Mesendoderm (in vitro differentiated cells): Measurements from ENCODE around the gene CERS6.

Source experiments
- DNase-seq: peaks from one replicate; pipeline ENCODE4 v3.0.0; 2013
- H2AK5ac ChIP-seq: 2 replicates; pipeline ENCODE4 v1.6.1; 2013; ENCODE audit warnings: low read length, inconsistent platforms
- H2BK120ac ChIP-seq: 2 replicates; pipeline ENCODE4 v1.6.1; 2013; ENCODE audit warnings: low read depth, mild to moderate bottlenecking, low read length, moderate library complexity, mixed read lengths
- H2BK15ac ChIP-seq: replicated peaks from 2 replicates; pipeline ENCODE4 v1.6.1; 2013; ENCODE audit warnings: low read depth, mild to moderate bottlenecking, moderate library complexity
- H2BK5ac ChIP-seq: 2 replicates; pipeline ENCODE4 v1.6.1; 2013; ENCODE audit warnings: low read length, inconsistent platforms
- H3K18ac ChIP-seq: 2 replicates; pipeline ENCODE4 v1.6.1; 2013; ENCODE audit warnings: mild to moderate bottlenecking, low read length, mixed read lengths
- H3K23ac ChIP-seq: one replicate; pipeline ENCODE4 v1.6.1; 2013; ENCODE audit warnings: low read length
- H3K27ac ChIP-seq: 2 replicates; pipeline ENCODE4 v1.5.1; 2013; ENCODE audit warnings: low read depth, mild to moderate bottlenecking, inconsistent platforms, low read length, moderate library complexity
- H3K27me3 ChIP-seq: 2 replicates; pipeline ENCODE4 v1.6.1; 2013; ENCODE audit warnings: low read length, control low read depth, mild to moderate bottlenecking, inconsistent platforms; ENCODE audit not compliant: insufficient read depth, poor library complexity
- H3K36me3 ChIP-seq: 2 replicates; pipeline ENCODE4 v1.6.1; 2013; ENCODE audit warnings: low read length, inconsistent platforms; ENCODE audit not compliant: control insufficient read depth, insufficient read depth
- H3K4ac ChIP-seq: one replicate; pipeline ENCODE4 v1.6.1; 2013; ENCODE audit warnings: low read depth, mild to moderate bottlenecking, low read length, moderate library complexity
- H3K4me1 ChIP-seq: 2 replicates; pipeline ENCODE4 v1.6.1; 2013; ENCODE audit warnings: low read depth, low read length, inconsistent platforms; ENCODE audit not compliant: control insufficient read depth
- H3K4me2 ChIP-seq: 2 replicates; pipeline ENCODE4 v1.6.1; 2013; ENCODE audit warnings: low read length
- H3K4me3 ChIP-seq: 2 replicates; pipeline ENCODE4 v1.5.1; 2013; ENCODE audit warnings: mild to moderate bottlenecking, low read length
- H3K56ac ChIP-seq: one replicate; pipeline ENCODE4 v1.6.1; 2013; ENCODE audit warnings: low read length
- H3K79me1 ChIP-seq: 2 replicates; pipeline ENCODE4 v1.6.1; 2013; ENCODE audit warnings: low read length, inconsistent platforms
- H3K79me2 ChIP-seq: 2 replicates; pipeline ENCODE4 v1.6.1; 2013; ENCODE audit warnings: mild to moderate bottlenecking, low read length; ENCODE audit not compliant: control insufficient read depth, insufficient read depth
- H3K9ac ChIP-seq: 2 replicates; pipeline ENCODE4 v1.6.1; 2013; ENCODE audit warnings: low read length, inconsistent platforms
- H4K5ac ChIP-seq: one replicate; pipeline ENCODE4 v1.6.1; 2013; ENCODE audit warnings: low read length
- H4K8ac ChIP-seq: one replicate; pipeline ENCODE4 v1.6.1; 2013; ENCODE audit warnings: low read depth, mild to moderate bottlenecking, control low read depth, low read length, moderate library complexity
- WGBS: extraction: QIAGEN DNeasy Blood & Tissue Kit; methylation state at CpG from one replicate; pipeline ENCODE4 v1.1.7; 2013; ENCODE audit warnings: low lambda C conversion rate, missing lambda C conversion rate; ENCODE audit not compliant: insufficient coverage; ENCODE audit errors: extremely low coverage; 5-methylcytosine and 5-hydroxymethylcytosine counted together

Gene CERS6

DNA sequence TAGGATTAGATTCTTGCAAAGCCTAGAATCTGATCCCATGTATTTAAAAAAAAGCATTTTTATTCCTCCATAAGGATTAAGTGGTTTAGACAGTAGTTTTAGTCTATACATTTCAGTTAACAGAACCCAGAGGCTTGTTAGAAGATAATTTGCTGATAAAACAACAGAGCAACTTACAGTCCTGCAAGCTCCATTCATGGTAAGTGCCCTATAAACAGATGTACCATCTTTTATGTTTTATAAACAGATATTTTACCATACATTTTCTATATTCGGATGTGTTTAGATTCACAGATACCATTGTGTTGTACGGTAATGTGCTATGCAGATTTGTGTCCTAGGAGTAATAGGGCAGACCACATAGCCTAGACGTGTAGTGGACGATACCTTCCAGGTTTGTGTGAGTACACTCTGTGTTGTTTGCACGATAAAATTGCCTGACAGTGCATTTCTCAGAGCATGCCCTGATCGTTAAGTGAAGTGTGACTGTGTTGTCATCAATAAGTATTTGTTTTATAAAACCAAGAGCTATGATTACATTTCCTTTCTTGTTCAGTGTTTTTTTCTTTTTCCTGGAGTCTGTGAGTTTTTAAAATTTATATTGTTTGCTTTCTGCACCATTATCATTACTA, 54.2 kb downstream of the CERS6 start:
- Histone ChIP-seq H3K27me3 (no peaks in the 10 kb centered on the region), H3K18ac (no peak overlapping the region), H3K27ac (no peak overlapping the region), H2BK5ac (no peak overlapping the region), H3K4me3 (no peak overlapping the region), H3K4ac (no peak overlapping the region), H2AK5ac (no peak overlapping the region), H3K79me2 (peaks cover 8% of the 10 kb centered on the region), H2BK15ac (no peak overlapping the region), H3K23ac (no peak overlapping the region), H4K8ac (no peak overlapping the region), H3K9ac (no peak overlapping the region), H3K4me1 (no peaks in the 10 kb centered on the region), H3K36me3 (no peaks in the 10 kb centered on the region), H3K4me2 (no peak overlapping the region), H3K56ac (no peak overlapping the region), H2BK120ac (no peak overlapping the region), H4K5ac (no peak overlapping the region), H3K79me1 (peaks cover 12% of the 10 kb centered on the region)
- no CpG with 5 or more reads among the region's 6 CpGs for WGBS
- DNase-seq = no peak

DNA sequence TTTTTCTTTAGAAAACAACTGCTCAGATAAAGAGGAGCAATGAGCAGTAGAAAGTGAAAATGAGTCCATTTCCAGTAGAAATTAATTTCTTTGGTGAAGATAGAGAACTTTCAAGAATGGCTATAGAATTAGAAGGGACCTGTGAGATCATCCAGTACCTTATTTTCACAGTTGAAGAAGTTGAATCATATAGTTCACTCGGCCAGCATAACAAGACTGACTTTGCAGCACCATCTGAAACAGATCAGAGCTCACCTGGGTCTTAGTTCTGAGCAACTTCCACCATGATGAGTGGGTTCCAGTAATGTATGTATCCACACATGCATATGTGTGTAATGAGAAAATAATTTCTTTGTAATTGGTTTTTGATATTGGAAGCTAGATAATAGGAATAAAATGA, 58.6 kb downstream of the CERS6 start:
- no peak overlapping the region for H2AK5ac ChIP-seq
- H3K56ac ChIP-seq = no peak overlapping the region
- no peak overlapping the region for H3K4me2 ChIP-seq
- H4K8ac ChIP-seq = no peak overlapping the region
- H3K36me3 ChIP-seq = no peaks in the 10 kb centered on the region
- no peak for DNase-seq
- H2BK15ac ChIP-seq = no peak overlapping the region
- no peak overlapping the region for H3K4ac ChIP-seq
- no peak overlapping the region for H3K9ac ChIP-seq
- peaks cover 17% of the 10 kb centered on the region for H3K79me1 ChIP-seq
- no peak overlapping the region for H2BK120ac ChIP-seq
- H3K27ac ChIP-seq = no peak overlapping the region
- no peak overlapping the region for H2BK5ac ChIP-seq
- H3K27me3 ChIP-seq = no peaks in the 10 kb centered on the region
- peaks cover 13% of the 10 kb centered on the region for H3K79me2 ChIP-seq
- peaks cover 3% of the 10 kb centered on the region for H3K4me1 ChIP-seq
- no peak overlapping the region for H3K18ac ChIP-seq
- no peak overlapping the region for H3K4me3 ChIP-seq
- no peak overlapping the region for H4K5ac ChIP-seq
- H3K23ac ChIP-seq = no peak overlapping the region
- WGBS = no CpG with 5 or more reads among the region's 1 CpG

DNA sequence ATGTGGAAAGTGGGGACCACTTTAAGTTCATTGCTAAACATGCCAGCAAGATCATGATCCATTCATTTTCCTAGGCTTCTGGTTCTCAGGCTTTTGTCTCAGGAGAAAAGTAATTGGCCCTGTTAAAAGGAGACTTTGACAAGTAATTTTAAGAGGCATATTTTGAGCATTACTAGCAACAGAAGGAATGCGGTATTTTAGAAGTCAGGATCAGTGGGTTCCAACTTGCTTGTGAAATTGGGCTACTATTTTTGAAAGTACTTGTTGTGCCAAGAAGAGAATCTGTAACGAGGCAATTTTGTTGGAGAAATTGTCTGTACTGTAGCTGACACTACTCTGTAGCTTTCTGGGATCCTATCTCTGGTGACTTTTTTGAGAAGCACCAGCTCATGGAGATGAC, 59.4 kb downstream of the CERS6 start:
- Histone ChIP-seq H3K79me1 (peaks cover 15% of the 10 kb centered on the region), H3K23ac (no peak overlapping the region), H3K4me3 (no peak overlapping the region), H2AK5ac (no peak overlapping the region), H2BK120ac (no peak overlapping the region), H3K36me3 (no peaks in the 10 kb centered on the region), H3K18ac (no peak overlapping the region), H3K56ac (no peak overlapping the region), H2BK15ac (no peak overlapping the region), H3K4ac (no peak overlapping the region), H3K4me2 (no peak overlapping the region), H3K79me2 (peaks cover 11% of the 10 kb centered on the region), H3K27me3 (no peaks in the 10 kb centered on the region), H4K5ac (no peak overlapping the region), H4K8ac (no peak overlapping the region), H3K9ac (no peak overlapping the region), H2BK5ac (no peak overlapping the region), H3K4me1 (peaks cover 3% of the 10 kb centered on the region), H3K27ac (no peak overlapping the region)
- no peak for DNase-seq
- WGBS = no CpG with 5 or more reads among the region's 2 CpGs

DNA sequence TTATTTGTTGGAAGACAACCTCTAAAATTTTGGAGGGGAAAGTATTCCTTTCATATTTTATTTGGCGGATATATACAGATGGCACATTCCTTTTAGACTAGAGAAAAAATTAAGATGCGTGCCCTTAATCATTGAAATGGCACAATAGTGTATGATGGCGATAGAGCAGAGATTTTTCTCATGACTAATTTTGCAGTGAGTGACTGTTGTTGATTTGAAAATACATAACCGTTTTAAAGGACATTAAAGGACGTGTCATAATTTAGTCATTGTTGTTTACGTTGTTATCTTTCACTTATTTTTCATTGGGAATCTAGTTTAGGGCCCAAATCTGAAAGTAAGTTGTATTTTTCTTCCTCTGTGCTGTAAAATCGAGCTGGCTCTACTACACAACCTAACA, 61.7 kb downstream of the CERS6 start:
- no peak overlapping the region for H3K23ac ChIP-seq
- H3K18ac ChIP-seq = no peak overlapping the region
- no peak overlapping the region for H3K4ac ChIP-seq
- H4K8ac ChIP-seq = no peak overlapping the region
- H3K9ac ChIP-seq = no peak overlapping the region
- H2BK120ac ChIP-seq = no peak overlapping the region
- no peak overlapping the region for H3K4me3 ChIP-seq
- no peak overlapping the region for H2BK15ac ChIP-seq
- peaks cover 6% of the 10 kb centered on the region for H3K4me1 ChIP-seq
- no peak overlapping the region for H3K56ac ChIP-seq
- H3K4me2 ChIP-seq = no peak overlapping the region
- H3K79me1 ChIP-seq = peaks cover 13% of the 10 kb centered on the region
- WGBS = no CpG with 5 or more reads among the region's 7 CpGs
- H3K27me3 ChIP-seq = no peaks in the 10 kb centered on the region
- no peak overlapping the region for H2AK5ac ChIP-seq
- H3K79me2 ChIP-seq = peaks cover 12% of the 10 kb centered on the region
- H3K27ac ChIP-seq = no peak overlapping the region
- DNase-seq = no peak
- no peak overlapping the region for H2BK5ac ChIP-seq
- no peaks in the 10 kb centered on the region for H3K36me3 ChIP-seq
- H4K5ac ChIP-seq = no peak overlapping the region

DNA sequence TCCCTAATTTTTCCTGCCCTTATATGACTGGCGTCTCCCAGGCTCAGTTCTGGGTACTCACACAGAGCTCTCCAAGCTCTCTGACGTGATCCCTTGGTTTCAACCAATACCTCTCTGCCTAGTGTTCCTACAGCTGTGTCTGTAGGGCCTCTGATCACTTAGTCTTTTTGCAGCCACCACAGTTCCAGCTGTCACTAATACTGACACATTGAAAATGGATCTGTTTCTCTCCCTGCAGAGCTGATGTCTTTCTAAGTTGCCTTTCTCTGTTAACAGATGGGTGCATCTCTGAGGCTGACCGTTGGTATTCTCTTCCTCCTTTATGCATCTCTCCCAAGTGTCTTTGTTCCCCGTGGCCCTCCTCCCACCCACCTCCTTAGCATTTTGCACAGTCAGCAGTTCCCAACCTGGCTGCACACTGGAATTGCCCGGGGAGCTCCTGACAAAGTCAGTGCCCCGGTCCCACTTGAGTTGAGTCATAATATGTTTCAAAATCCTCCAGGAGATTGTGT, 62.5 kb downstream of the CERS6 start:
- H3K4me3 ChIP-seq = no peak overlapping the region
- no peaks in the 10 kb centered on the region for H3K36me3 ChIP-seq
- peaks cover 6% of the 10 kb centered on the region for H3K4me1 ChIP-seq
- H2BK5ac ChIP-seq = no peak overlapping the region
- H3K27me3 ChIP-seq = no peaks in the 10 kb centered on the region
- no CpG with 5 or more reads among the region's 6 CpGs for WGBS
- DNase-seq = peak; percentile 60
- H3K79me1 ChIP-seq = peaks cover 12% of the 10 kb centered on the region
- no peak overlapping the region for H3K23ac ChIP-seq
- H3K4me2 ChIP-seq = no peak overlapping the region
- H2AK5ac ChIP-seq = no peak overlapping the region
- H3K4ac ChIP-seq = no peak overlapping the region
- H3K56ac ChIP-seq = no peak overlapping the region
- H4K8ac ChIP-seq = peak overlapping the region; percentile 90
- no peak overlapping the region for H3K9ac ChIP-seq
- H2BK15ac ChIP-seq = no peak overlapping the region
- H3K18ac ChIP-seq = no peak overlapping the region
- H3K79me2 ChIP-seq = peaks cover 12% of the 10 kb centered on the region
- no peak overlapping the region for H2BK120ac ChIP-seq
- no peak overlapping the region for H4K5ac ChIP-seq
- H3K27ac ChIP-seq = no peak overlapping the region
